Measurements from ENCODE around the gene ASTN2.

The ASTN2 gene

GRCh38 chr9:116558818-116559540, 855.9 kb downstream of the ASTN2 start:
- Histone ChIP-seq H3K36me3 (ENCODE audit: insufficient read depth, low read length) (no peaks in the 10 kb centered on the region), H3K4me2 (ENCODE audit: insufficient read depth, low read length) (no peak overlapping the region), H4K20me1 (ENCODE audit: insufficient read depth, low read length) (no peaks in the 10 kb centered on the region), H3K27ac (ENCODE audit: low read length) (no peak overlapping the region), H3K9me3 (ENCODE audit: insufficient read depth, low read length, severe bottlenecking) (no peaks in the 10 kb centered on the region), H3K79me2 (ENCODE audit: insufficient read depth, low read length) (no peaks in the 10 kb centered on the region), H3K27me3 (ENCODE audit: insufficient read depth, low read length, poor library complexity) (no peaks in the 10 kb centered on the region), H3K4me3 (ENCODE audit: low read depth in 1 of 2, low read length in 2 of 2) (no peak overlapping the region), H2AFZ (ENCODE audit: low read depth, low read length) (no peak overlapping the region), H3K4me1 (ENCODE audit: insufficient read depth, low read length) (no peaks in the 10 kb centered on the region), H3K9ac (ENCODE audit: low read depth, low read length) (no peak overlapping the region)
- TF ChIP-seq CTCF (IDR thresholded peaks at IDR 0.05; ENCODE audit: borderline replicate concordance, extremely low read depth, low read length, poor library complexity, severe bottlenecking) (no peak), EZH2 (IDR thresholded peaks at IDR 0.05; ENCODE audit: borderline replicate concordance, low read depth, low read length, severe bottlenecking) (no peak)
- DNase-seq (no peak), ATAC-seq (ENCODE audit: insufficient read depth, low read depth) (no peak)

DNA sequence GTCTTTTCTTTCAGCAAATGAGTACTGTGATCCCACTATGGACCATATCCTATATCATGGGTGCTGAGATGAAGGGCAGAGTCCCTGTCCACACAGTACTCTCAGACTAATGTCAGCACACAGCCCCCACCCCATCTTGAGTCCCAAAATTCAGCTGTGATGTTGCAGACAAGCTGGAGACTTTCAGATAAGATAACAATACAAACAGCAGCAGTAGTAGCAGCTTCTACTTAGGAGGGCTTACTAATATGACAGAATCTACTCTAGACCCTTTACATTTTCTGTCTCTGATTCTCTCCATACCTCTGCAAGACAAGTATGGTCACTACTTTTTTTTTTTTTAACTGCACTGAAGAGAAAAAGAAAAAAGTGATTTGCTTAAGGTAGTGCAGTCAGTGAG, 856.8 kb downstream of the ASTN2 start:
- no peak for ATAC-seq (ENCODE audit: insufficient read depth, low read depth)

DNA sequence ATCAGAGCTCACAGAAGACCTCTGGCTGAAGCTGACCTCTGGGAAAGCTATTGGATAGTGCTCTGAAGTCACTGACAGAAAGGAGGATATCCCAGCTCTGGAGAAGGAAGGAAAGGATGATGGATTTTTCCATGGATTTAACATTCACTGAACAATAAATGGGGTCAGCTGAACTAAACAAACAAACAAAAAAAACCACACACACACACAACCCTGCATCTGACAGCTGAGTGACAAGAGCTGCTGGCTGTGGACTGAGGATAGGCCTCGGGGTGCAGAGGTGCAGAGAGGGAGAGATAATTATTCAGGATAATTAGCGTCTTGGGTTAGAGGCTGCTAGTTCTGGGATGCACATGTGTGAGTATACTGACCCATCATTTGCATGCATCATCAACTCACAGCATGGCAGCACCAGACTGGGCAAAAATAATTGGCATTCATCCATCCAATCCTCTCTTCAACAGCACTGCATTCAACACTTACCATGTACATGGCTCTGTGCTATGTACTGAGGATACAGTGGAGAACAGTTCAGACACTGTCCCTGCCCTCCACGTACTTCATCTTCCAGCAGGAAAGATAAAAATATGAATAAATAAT, 859.2 kb downstream of the ASTN2 start:
- Histone ChIP-seq H3K36me3 (ENCODE audit: insufficient read depth, low read length) (no peaks in the 10 kb centered on the region), H2AFZ (ENCODE audit: low read depth, low read length) (no peak overlapping the region), H3K9me3 (ENCODE audit: insufficient read depth, low read length, severe bottlenecking) (no peaks in the 10 kb centered on the region), H4K20me1 (ENCODE audit: insufficient read depth, low read length) (no peaks in the 10 kb centered on the region), H3K27me3 (ENCODE audit: insufficient read depth, low read length, poor library complexity) (no peaks in the 10 kb centered on the region), H3K4me3 (ENCODE audit: low read depth in 1 of 2, low read length in 2 of 2) (no peak overlapping the region), H3K4me1 (ENCODE audit: insufficient read depth, low read length) (no peaks in the 10 kb centered on the region), H3K9ac (ENCODE audit: low read depth, low read length) (no peak overlapping the region), H3K4me2 (ENCODE audit: insufficient read depth, low read length) (no peak overlapping the region), H3K79me2 (ENCODE audit: insufficient read depth, low read length) (no peaks in the 10 kb centered on the region), H3K27ac (ENCODE audit: low read length) (no peak overlapping the region)
- TF ChIP-seq CTCF (IDR thresholded peaks at IDR 0.05; ENCODE audit: borderline replicate concordance, extremely low read depth, low read length, poor library complexity, severe bottlenecking) (no peak), EZH2 (IDR thresholded peaks at IDR 0.05; ENCODE audit: borderline replicate concordance, low read depth, low read length, severe bottlenecking) (no peak)
- no peak for DNase-seq
- no peak for ATAC-seq (ENCODE audit: insufficient read depth, low read depth)

More for the DNA sequence above, 856.8 kb downstream of the ASTN2 start:
- no peak for DNase-seq
- no peak overlapping the region for H3K4me2 ChIP-seq (ENCODE audit: insufficient read depth, low read length)
- TF ChIP-seq CTCF (IDR thresholded peaks at IDR 0.05; ENCODE audit: borderline replicate concordance, extremely low read depth, low read length, poor library complexity, severe bottlenecking) (no peak), EZH2 (IDR thresholded peaks at IDR 0.05; ENCODE audit: borderline replicate concordance, low read depth, low read length, severe bottlenecking) (no peak)
- no peaks in the 10 kb centered on the region for H4K20me1 ChIP-seq (ENCODE audit: insufficient read depth, low read length)
- H2AFZ ChIP-seq (ENCODE audit: low read depth, low read length): no peak overlapping the region
- H3K4me3 ChIP-seq (ENCODE audit: low read depth in 1 of 2, low read length in 2 of 2): no peak overlapping the region
- H3K4me1 ChIP-seq (ENCODE audit: insufficient read depth, low read length): no peaks in the 10 kb centered on the region
- H3K9ac ChIP-seq (ENCODE audit: low read depth, low read length): no peak overlapping the region
- H3K27me3 ChIP-seq (ENCODE audit: insufficient read depth, low read length, poor library complexity): no peaks in the 10 kb centered on the region
- no peak overlapping the region for H3K27ac ChIP-seq (ENCODE audit: low read length)
- H3K9me3 ChIP-seq (ENCODE audit: insufficient read depth, low read length, severe bottlenecking): no peaks in the 10 kb centered on the region
- no peaks in the 10 kb centered on the region for H3K36me3 ChIP-seq (ENCODE audit: insufficient read depth, low read length)
- no peaks in the 10 kb centered on the region for H3K79me2 ChIP-seq (ENCODE audit: insufficient read depth, low read length)

Data from DND-41 (cell line).